DMS 273 (cell line): Measurements from ENCODE around the gene PTER.
A peak's percentile ranks its signal among the peaks of the same experiment; 100 is the strongest.

Experiments
- DNase-seq: peaks from one replicate; lab custom pipeline; 2025; ENCODE audit not compliant: unreplicated experiment; lab: John Stamatoyannopoulos, UW

The PTER gene

GRCh38 chr10:16436758-16437539, at the start of gene PTER:
TSS of gene PTER (plus strand) at chr10:16437010. CDS start at chr10:16484385, 47,375 bp downstream.
- DNase-seq, result peak; percentile 95

- no peak for DNase-seq
These were observed 44.2 kb upstream of the PTER start for GRCh38 chr10:16392531-16393069.

- no peak for DNase-seq
These were observed 43.4 kb upstream of the PTER start for GRCh38 chr10:16393271-16393858.

GRCh38 chr10:16401416-16401815, 35.4 kb upstream of the PTER start:
- DNase-seq, result no peak

GRCh38 chr10:16408379-16408778, 28.4 kb upstream of the PTER start:
- no peak for DNase-seq

- DNase-seq, result no peak
These were observed 19.5 kb upstream of the PTER start for GRCh38 chr10:16417341-16417740.

- DNase-seq, result no peak
These were observed 13.2 kb upstream of the PTER start for GRCh38 chr10:16423599-16423998.

- DNase-seq, result no peak
These were observed 11.4 kb upstream of the PTER start for GRCh38 chr10:16425449-16425848.

- DNase-seq, result no peak
These were observed 7.3 kb upstream of the PTER start for GRCh38 chr10:16429539-16429938.

GRCh38 chr10:16436367-16436757, 448 bp upstream of the PTER start:
- peak; percentile 48 for DNase-seq

GRCh38 chr10:16437540-16437894, 707 bp downstream of the PTER start:
- DNase-seq, result no peak

- DNase-seq, result no peak
These were observed 2.5 kb downstream of the PTER start for GRCh38 chr10:16439295-16439694.

GRCh38 chr10:16440396-16441133, 3.8 kb downstream of the PTER start:
- no peak for DNase-seq

- DNase-seq, result no peak
These were observed 4.5 kb downstream of the PTER start for GRCh38 chr10:16441173-16441840.

- no peak for DNase-seq
These were observed 6.1 kb downstream of the PTER start for GRCh38 chr10:16442914-16443313.

- DNase-seq, result no peak
These were observed 9.1 kb downstream of the PTER start for GRCh38 chr10:16445770-16446469.

- no peak for DNase-seq
These were observed 12.6 kb downstream of the PTER start for GRCh38 chr10:16449454-16449853.

- no peak for DNase-seq
These were observed 21.6 kb downstream of the PTER start for GRCh38 chr10:16458166-16458955.

GRCh38 chr10:16459423-16459939, 22.7 kb downstream of the PTER start:
- no peak for DNase-seq

- DNase-seq, result no peak
These were observed 29.2 kb downstream of the PTER start for GRCh38 chr10:16466001-16466400.
